Suppressor macrophage treated with lipopolysaccharide for 1 hour (primary cell): ENCODE measurements around the gene CLEC4F.

Experiments
- DNase-seq, 3 donors: peaks; one replicate each; pipeline ENCODE4 v3.0.0-alpha.2; 2020 to 2022

Gene CLEC4F, protein sequence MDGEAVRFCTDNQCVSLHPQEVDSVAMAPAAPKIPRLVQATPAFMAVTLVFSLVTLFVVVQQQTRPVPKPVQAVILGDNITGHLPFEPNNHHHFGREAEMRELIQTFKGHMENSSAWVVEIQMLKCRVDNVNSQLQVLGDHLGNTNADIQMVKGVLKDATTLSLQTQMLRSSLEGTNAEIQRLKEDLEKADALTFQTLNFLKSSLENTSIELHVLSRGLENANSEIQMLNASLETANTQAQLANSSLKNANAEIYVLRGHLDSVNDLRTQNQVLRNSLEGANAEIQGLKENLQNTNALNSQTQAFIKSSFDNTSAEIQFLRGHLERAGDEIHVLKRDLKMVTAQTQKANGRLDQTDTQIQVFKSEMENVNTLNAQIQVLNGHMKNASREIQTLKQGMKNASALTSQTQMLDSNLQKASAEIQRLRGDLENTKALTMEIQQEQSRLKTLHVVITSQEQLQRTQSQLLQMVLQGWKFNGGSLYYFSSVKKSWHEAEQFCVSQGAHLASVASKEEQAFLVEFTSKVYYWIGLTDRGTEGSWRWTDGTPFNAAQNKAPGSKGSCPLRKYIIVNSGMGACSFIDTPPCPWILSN

DNA sequence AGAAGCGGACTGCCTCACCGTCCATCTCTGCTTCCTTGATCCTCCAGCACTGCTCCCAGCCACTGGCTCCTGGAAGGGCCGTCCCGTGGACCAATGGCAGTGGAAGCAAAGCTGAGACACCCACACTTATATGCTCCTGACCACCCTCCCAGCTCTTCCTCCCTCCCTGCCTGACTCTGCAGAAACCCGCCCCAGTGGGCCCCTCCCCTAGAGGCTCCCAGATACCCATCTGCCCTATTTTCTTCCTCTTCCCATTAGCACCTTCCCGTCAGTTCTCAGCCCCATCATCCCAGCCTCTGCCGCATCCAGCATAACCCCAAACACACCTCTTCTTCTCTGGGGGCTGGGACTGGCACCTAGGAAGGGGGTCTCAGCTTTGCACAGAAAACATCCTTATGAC, at the start of gene CLEC4F:
CLEC4F (minus strand) TSS at position 101 of the 400 bp plus-strand sequence; CDS start at position 25, 76 bp downstream.
- DNase-seq, result no peak

DNA sequence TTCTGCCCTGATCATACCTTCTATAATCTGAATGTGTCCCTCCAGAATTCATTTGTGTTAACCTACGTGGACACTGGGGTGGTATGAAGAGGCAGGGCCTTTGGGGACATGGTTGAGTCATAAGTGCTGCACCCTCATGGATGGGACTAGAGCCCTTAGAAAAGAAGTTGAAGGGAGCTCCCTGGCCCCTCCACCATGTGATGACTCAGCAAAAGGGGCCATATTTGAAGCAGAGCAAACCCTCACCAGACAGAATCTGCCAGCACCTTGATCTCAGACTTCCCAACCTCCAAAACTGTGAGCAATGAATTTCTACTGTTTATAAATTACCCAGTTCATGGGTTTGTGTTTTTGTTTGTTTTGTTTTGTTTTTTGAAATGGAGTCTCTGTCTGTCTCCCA, 48.6 kb upstream of the CLEC4F start:
- no peak for DNase-seq

DNA sequence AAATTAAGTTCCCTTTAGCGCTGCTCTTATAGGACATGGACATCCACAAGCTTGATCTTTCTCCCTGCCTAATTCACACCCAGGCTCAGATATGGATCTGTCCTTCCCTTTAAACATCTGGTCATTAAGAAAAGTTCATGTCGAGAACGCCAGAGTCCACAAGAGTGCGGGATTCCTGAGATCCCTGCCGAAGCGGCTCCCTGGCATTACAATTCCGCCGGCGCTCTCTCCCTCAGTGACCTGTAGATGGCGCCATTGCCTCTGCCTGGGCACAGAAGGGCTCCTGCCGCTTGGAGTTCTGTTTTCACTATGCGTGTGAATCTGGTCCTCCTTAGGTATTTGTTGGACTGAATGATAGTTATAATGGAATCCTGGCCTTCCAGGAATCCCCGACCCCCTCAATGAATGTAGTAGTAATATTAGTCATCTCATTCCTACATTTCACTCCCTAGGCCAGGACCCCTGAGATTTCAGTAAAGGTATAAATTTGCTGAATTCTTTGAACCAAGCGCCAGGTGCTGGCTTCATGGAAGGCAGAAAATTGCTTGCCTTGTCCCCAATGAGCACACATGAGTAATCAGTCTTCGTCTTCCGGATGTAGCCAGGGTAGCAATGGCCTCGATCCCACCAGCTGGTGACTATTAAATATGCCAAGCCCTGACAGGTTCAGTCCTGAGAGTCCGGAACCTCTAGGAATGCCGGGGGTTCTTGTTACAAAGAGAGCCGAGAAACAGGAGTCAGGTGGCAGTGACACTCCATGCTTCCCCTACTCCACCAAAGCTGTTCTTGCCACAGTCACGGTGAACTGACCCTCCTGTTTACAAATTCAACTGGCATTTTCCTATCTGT, 41.6 kb upstream of the CLEC4F start:
- peak; percentile 81 to 89 (median 88) for DNase-seq

DNA sequence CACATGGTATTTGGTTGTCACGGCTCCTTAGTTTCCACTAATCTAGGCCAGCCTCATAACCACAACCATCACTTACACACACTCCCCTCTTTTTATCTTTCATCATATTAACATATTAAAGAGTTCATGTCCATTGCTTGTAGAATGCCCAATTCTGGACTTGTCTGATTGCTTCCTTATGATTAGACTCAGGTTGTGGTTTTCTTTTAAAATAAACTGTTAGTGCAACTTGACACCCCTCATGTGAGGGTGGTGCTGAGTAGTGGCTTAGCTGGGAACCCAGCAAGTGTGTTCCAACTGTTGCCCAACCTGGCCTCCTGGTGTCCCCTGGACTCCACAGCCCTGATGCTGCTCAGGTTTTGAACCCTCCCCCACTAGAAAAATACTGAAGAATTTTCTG, 35.3 kb upstream of the CLEC4F start:
- DNase-seq, result no peak

DNA sequence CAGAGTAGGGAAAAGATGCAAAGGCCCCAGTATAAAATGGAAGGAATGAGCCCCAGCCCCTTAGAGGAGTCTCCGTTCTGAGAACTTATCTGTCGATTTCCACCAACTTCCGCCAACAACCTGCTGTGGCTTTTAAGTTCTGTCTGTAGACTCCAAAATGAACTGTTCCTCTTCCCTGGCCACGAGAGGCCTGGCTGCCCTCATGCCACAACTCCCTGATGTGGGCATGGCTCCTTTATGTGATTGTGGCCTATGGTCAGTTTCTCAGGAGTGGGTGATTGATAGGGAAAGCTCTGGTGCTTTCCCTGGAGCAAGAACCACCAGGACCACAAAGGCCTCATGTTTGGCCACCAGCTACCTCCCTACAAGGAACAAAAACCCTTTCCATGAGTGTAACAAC, 34.0 kb upstream of the CLEC4F start:
- peak; percentile 49 to 59 (median 52) for DNase-seq

DNA sequence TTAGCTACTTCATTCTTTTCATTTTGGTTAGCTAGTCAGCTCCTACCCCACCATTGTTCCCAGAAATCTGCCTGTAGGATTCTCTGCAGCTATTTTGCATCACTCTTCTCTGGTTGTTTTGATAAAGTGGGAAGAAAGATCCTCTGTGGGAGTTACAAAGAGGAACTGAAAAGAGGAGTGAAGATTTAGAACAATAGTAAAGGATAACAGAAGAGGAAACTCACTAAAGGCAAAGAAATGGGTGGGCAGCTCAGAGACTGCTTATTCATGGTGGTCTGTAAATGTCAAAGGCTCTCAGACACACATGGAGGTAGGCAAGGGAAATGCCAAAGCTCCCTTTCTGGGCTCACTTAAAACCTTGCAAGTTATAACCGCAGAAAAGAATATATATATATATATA, 32.4 kb upstream of the CLEC4F start:
- DNase-seq, result peak; percentile 32 to 81 (median 68)

DNA sequence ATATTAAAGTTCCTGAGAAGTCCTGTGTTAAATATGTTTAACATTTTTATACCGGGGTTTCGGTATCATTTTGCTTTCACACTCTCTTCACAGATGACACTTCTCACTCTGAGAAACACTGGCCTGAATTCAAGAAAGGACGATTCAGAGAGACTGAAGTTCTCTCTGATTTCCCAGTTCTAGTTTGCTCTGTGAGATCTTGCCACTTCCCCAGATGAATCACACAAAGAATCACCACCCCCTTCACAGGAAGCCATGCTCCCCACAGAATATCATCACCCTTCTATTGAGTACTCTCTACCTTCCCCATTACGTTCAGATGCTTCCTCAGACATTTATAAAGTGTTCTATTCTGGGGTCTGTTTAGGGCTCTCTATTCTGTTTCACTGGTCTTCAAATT, 31.3 kb upstream of the CLEC4F start:
- peak; percentile 83 to 96 (median 92) for DNase-seq

DNA sequence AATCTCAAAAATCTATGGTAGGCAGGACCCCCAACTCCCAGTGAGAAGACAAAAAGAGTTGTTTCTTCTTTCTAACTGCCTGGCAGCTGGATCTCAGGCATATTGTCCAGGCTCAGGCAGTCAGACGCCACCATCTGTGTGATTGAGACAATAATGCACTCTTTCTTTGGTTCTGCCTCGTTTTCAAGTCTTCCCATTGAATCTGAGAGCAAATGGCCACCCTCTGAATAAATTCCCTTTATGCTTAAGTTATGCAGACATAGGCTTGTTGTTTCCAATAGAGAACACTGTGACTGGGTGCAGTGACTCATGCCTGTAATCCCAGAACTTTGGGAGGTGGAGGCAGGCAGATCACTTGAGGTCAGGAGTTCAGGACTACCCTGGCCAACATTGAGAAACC, 30.5 kb upstream of the CLEC4F start:
- DNase-seq, result peak; percentile 27 to 62 (median 46)

DNA sequence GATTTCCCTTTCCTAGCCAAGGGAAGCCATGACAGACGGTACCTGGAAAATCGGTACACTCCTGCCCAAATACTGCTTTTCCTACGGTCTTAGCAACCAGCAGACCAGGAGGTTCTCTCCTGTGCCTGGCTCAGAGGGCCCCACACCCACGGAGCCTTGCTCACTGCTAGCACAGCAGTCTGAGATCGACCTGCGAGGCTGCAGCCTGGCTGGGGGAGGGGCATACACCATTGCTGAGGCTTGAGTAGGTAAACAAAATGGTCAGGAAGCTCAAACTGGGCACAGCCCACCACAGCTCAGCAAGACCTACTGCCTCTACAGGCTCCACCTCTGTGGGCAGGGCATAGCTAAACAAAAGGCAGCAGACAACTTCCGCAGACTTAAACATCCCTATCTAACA, 22.0 kb upstream of the CLEC4F start:
- DNase-seq, result no peak

DNA sequence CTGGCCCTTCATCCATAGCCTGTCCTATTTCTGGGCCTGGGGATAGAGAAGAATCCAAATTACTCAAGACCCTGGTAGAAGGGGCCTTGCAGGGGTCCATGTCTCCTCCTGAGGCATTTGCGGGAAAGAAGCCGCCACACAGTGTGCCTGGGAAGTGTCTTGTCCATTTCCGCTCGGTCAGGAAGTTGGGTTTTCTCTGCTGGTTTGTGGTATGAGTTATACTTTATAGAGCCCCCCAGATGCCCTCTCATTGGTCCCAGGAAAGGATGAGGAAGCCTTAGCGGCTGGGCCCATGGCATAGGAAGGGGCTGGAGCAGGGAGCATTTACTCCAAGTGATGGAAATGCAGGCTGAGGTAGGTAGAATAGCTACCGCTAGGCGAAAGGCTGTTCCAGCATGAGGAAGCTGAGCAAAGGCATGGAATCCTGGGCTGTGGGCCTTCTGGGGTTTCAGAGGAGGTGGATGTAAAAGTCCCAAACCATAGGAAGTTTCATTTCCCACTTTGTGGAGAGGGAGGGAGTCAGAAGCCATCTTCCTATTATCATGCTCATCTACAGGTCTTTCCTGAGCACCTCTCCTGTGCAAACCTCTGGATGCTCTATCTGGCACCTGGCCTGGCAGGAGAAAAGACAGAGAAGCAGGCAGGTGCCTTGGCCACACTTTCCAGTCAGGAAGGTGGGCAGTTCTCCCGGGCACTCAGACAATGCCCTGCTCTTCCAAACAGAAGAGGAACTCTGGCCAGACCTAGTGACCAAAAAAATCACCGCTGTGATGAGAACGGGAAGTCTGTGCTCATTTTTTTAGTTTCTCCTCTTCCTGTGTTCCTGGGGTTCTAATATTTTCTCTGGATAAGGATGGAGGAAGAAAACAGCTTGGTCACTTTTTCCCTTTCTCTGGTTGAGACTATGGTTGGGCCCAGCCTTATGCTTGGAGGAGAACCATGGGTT, 17.9 kb upstream of the CLEC4F start:
- DNase-seq, result peak; percentile 47 to 53 (median 50)

DNA sequence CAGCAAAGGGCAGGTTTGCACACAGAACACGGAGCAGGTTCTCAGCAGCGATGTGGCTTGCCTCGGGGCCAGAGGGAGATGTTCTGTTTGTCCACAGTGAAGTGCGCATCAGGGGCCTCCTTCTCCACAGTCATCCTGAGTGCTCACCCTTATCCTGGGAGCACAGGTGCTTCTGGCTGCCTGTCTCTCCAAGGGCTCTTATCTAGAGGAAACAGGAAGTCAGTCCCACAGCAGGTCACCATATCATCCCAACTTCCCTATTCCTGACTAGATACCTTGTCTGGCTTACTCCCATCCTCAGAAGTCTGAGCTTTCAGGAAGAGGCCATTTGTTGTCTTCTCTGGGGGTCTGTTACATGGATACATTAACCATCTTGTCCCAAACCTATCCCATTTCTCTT, 15.2 kb upstream of the CLEC4F start, which contains the start of gene CD207:
CD207 (minus strand) TSS at position 174 of the 400 bp plus-strand sequence; CDS start at position 134, 40 bp downstream.
- no peak for DNase-seq

DNA sequence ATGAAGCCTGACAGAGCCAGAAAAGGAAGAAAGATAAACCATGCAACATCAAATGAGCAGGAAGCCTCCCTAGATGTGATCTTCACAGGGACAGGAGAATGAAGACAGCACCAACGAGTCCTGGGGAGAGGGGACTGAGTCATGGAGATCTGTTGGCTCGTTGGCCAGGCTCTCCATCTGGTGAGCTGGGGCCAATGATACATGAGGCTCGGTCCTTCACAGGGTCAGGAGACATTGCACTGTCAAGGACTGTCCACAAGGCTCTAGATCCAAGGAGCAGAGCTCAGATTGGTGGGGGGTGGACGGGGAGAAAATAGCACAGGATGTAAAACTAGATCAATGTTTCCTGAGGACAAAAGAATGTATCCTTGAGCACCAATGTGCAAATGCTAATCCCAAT, 14.5 kb upstream of the CLEC4F start:
- no peak for DNase-seq

DNA sequence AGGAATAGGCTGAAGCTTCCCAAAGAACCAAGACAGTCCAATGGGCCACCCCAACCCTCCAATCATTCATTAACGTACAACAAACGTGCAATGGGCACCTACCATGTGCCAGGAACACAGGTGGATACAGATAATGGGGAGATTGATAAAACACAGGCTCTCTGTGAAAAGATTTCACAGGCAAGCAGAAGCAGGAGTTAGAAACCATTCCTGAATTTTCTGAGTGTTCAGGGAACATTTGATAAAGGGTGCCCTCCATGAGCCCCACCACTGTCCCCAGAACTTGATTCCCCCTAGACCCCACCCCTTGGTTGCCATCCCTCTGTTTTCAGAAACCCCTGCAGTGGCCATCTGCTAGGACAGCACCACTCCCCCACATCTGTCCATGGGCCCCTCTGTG, 13.7 kb upstream of the CLEC4F start:
- no peak for DNase-seq

DNA sequence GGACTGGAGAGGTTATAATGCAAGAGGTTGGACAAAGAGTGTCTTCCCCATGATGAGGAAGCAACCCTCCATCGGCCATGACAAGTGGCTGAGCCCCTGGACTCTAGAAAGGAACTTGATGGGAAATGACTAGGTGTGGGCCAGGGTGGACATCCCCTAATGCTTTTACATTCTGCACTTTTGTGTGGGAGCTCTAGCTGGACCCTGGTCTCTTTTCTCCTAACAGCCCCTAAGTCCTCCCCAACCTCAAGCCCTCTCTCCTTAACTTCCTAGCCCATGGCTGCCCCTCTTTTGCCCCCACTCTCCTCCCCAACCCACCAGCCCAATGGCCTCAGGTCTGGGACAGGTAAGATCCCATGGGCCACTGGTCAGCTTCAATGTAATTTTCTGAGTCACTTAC, 12.8 kb upstream of the CLEC4F start:
- DNase-seq, result no peak

DNA sequence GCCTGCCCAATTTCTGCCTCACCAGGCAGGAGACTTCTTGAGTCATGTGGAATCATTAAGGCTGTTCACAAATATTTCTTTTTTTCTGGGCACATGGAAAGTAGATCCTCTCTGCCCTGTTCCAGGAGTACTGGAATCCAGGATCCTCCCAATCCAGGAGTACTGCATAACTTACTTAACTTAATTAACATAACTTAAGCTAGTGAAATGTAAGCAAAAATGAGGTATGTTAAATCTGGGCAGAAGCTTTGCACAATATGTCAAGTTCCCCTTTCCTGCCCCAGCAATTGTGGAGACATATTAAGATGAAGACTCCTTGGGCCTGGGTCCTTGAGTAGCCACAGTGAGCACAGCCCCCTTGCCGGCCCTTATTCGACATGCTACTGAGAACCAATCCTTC, 12.0 kb upstream of the CLEC4F start:
- DNase-seq, result peak; percentile 37 to 59 (median 55)

DNA sequence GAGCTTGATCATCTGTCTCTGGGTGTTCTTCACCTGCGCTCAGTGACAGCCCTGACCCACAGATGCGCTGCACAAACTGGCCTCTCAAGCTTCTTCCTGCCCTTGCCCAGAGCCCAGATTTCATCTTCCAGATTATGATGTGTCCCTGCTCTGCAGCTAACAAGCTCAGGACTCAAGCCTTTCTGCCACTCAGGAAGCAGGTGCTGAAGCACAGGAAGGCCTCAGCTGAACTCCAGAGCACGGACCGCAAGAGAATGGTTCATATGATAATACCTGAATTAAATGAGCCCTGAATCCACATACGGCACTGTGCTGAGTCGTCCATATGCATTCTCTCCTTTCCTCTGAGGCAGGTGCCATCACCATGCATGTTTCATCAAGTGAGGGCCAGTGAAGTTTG, 11.5 kb upstream of the CLEC4F start:
- DNase-seq, result no peak

DNA sequence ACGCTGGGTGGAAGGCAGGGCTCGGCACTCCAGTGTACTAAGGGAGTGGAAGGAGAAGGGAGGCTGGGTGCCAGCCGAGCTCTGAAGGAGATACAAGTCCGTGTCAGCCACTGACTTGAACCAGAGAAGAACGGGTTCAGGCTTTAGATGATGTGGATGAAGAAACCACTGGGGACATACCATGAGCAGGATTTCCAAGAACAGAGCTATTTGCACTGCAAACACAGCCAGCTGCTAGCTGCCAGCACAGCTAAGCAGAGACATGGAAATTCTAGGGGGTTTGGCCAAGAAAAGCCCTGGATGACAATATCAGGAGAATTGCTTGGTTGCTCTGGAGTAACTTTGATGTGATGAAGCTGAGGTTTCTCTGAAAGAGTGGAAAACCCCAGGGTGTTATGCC, 10.0 kb upstream of the CLEC4F start:
- peak; percentile 64 to 88 (median 71) for DNase-seq

DNA sequence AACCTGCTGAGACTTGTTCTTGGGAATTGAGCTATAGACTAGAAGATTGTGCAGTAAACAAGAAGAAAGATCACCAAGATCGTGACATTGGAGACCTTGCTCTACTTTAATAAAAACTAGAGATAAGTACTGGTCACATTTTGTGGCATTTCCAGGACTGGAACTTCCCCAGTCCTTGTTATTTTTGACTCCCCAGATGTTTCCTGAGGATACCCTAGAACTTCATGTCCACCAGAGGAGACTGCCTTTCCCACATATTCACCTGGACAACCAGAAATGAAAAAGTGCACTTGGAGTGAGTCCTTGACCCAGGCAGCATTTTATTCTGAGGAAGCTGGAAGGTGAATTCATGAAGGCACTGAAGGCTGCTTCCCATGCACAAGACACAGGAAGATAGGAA, 9.5 kb upstream of the CLEC4F start:
- DNase-seq, result no peak

DNA sequence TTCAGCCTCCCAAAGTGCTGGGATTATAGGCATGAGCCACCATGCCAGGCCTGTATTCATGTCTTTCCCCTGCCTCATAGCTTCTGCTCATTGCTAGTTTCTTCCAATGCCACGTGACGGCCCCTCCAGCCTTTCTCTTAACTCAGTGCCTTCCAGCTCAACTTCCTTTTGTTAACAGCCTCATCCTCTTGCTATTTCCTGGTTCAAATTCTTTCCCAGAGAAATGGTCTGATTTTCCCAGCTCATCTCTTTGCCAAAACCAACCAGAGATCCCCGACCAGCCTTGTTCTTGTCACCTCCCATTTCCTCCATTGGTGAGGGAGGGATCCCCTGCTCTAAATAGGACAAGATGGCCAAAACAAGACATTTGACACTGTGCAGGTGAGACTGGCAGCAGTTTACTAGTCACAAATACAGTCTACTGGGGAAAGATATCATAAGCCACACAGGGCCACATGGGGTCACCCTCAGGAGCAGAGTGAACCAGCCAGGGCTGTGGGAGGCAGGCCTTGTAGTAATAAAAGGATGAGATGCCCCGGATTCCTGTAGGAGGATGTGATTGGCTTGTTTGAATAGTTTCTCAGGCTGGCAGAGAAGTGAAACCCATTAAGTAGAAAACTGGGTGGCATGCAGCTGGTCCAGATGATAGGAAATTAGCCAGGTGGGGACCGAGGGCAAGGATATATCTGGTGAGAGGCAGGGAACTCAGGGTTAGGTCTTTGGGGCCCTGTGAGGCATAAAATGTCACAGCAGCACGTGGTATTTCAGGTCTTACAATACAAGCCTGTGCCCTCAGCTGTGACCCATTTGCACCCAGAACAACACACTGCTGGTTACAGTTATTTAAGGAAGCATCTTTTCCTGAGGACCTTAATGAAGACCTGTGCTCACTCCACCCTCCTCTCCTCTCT, 8.8 kb upstream of the CLEC4F start:
- peak in 1 of 3 donors; percentile 44 for DNase-seq

DNA sequence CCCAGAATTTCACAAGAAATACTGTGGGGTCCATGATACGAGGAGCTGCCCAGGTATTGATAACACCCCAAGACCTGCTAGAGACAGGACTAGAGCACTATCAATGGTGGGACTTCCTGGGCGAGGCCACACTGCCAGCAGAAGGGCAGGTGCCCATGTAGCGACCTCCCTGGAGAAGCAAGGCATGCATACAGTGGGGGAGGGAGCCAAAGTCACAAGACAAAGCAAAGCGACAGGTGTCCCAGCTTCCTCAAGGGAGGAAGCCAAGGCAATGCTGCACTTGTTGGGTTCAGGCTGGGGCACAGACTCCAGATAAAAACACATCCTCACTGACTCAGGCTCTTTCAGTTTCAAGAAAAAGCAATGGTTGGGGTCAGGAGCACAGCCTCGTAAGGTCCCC, 7.7 kb upstream of the CLEC4F start:
- DNase-seq, result no peak

DNA sequence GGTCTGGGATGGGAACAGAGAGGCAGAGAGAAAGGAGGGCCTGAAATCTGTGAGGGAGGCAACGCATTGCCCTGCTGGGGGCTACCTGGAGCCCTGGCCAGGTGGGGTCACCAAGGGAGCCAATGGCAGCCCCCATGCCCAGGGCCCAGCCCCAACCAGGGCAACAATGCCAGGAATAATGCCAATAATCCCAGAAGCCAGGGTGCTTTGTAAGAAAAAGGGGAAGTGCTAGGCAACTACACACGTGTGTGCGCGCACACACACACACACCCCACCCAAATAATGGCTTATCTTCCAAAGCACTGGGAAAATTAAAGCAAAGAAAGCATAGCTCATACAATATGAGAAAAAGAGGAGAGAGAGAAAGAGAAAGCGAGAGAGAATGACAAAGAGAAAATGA, 7.0 kb upstream of the CLEC4F start:
- no peak for DNase-seq
